ENCODE results near the gene BTBD2. TPM values are rescaled to one million over a fixed set of nuclear protein-coding genes. Genes with fewer than 3 reads are reported as not detected.

The BTBD2 gene
- total RNA-seq, 1 experiment from 2014 or later: 65.3 TPM

- intact Hi-C loops (cut with micrococcal nuclease; ENCODE audit: unreplicated experiment): no loop called here
- no peak for DNase-seq
- no peak overlapping the region for H3K27ac Mint-ChIP-seq (ENCODE audit: unreplicated experiment)
- no TSS peak for BruUV-seq (replicated peaks)
- no peak overlapping the region for H3K4me3 Mint-ChIP-seq (ENCODE audit: low read depth, unreplicated experiment)
- no peaks in the 10 kb centered on the region for H3K9me3 Mint-ChIP-seq (ENCODE audit: low read depth, unreplicated experiment)
- no peaks in the 10 kb centered on the region for H3K27me3 Mint-ChIP-seq (ENCODE audit: unreplicated experiment)
- peaks cover 17% of the 10 kb centered on the region for H3K36me3 Mint-ChIP-seq (ENCODE audit: insufficient read depth, unreplicated experiment)
- no peaks in the 10 kb centered on the region for H3K4me1 Mint-ChIP-seq (ENCODE audit: low read depth, unreplicated experiment)
- TF ChIP-seq, protein P1, sequence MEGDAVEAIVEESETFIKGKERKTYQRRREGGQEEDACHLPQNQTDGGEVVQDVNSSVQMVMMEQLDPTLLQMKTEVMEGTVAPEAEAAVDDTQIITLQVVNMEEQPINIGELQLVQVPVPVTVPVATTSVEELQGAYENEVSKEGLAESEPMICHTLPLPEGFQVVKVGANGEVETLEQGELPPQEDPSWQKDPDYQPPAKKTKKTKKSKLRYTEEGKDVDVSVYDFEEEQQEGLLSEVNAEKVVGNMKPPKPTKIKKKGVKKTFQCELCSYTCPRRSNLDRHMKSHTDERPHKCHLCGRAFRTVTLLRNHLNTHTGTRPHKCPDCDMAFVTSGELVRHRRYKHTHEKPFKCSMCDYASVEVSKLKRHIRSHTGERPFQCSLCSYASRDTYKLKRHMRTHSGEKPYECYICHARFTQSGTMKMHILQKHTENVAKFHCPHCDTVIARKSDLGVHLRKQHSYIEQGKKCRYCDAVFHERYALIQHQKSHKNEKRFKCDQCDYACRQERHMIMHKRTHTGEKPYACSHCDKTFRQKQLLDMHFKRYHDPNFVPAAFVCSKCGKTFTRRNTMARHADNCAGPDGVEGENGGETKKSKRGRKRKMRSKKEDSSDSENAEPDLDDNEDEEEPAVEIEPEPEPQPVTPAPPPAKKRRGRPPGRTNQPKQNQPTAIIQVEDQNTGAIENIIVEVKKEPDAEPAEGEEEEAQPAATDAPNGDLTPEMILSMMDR (IDR thresholded peaks at IDR 0.05; ENCODE audit: unreplicated experiment): no peak
- CTCF ChIA-PET: no interaction called here
These were observed 47.0 kb downstream of the BTBD2 start for GRCh38 chr19:1968279-1969175.

DNA sequence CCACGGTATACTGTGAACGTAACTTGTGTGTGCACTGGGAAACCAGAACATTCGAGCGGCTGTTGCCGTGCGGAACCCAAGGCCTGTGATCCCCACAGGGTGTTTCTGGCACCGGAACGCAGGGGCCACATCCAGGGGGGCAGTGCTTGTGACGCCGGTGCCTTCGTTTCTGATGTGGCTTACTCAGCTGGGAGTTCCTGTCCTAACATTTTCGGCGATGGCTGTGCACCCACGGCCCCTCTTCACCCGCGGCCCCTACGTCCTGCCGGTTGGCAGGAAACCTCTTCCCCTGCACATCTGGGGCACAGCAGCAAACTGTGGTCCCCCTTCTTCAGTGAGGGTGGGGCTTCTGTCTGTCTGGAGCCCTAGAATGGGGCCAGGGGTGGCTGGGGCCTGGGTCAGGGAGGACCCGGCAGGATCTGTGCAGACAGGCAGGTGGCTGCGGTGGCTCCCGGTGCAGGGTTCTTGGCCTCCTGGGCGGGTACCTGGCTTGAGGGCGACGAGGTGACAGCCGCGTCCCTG, 48.4 kb downstream of the BTBD2 start:
- Mint-ChIP-seq H3K4me3 (ENCODE audit: low read depth, unreplicated experiment) (no peak overlapping the region), H3K27ac (ENCODE audit: unreplicated experiment) (no peak overlapping the region), H3K9me3 (ENCODE audit: low read depth, unreplicated experiment) (no peaks in the 10 kb centered on the region), H3K36me3 (ENCODE audit: insufficient read depth, unreplicated experiment) (peaks cover 11% of the 10 kb centered on the region), H3K27me3 (ENCODE audit: unreplicated experiment) (no peaks in the 10 kb centered on the region), H3K4me1 (ENCODE audit: low read depth, unreplicated experiment) (no peaks in the 10 kb centered on the region)
- DNase-seq: no peak
- intact Hi-C loops (cut with micrococcal nuclease; ENCODE audit: unreplicated experiment): no loop called here
- BruUV-seq (replicated peaks): no TSS peak
- CTCF ChIA-PET: no interaction called here
- TF ChIP-seq, protein P1 (IDR thresholded peaks at IDR 0.05; ENCODE audit: unreplicated experiment): no peak

- Mint-ChIP-seq H3K36me3 (ENCODE audit: insufficient read depth, unreplicated experiment) (peaks cover 18% of the 10 kb centered on the region), H3K4me1 (ENCODE audit: low read depth, unreplicated experiment) (no peaks in the 10 kb centered on the region), H3K4me3 (ENCODE audit: low read depth, unreplicated experiment) (no peak overlapping the region), H3K27ac (ENCODE audit: unreplicated experiment) (no peak overlapping the region), H3K27me3 (ENCODE audit: unreplicated experiment) (no peaks in the 10 kb centered on the region), H3K9me3 (ENCODE audit: low read depth, unreplicated experiment) (no peaks in the 10 kb centered on the region)
- TF ChIP-seq, protein P1 (IDR thresholded peaks at IDR 0.05; ENCODE audit: unreplicated experiment): no peak
- intact Hi-C loops (cut with micrococcal nuclease; ENCODE audit: unreplicated experiment): no loop called here
- no TSS peak for BruUV-seq (replicated peaks)
- DNase-seq: no peak
- CTCF ChIA-PET: no interaction called here
These were observed 52.8 kb downstream of the BTBD2 start for GRCh38 chr19:1962674-1963073.

DNA sequence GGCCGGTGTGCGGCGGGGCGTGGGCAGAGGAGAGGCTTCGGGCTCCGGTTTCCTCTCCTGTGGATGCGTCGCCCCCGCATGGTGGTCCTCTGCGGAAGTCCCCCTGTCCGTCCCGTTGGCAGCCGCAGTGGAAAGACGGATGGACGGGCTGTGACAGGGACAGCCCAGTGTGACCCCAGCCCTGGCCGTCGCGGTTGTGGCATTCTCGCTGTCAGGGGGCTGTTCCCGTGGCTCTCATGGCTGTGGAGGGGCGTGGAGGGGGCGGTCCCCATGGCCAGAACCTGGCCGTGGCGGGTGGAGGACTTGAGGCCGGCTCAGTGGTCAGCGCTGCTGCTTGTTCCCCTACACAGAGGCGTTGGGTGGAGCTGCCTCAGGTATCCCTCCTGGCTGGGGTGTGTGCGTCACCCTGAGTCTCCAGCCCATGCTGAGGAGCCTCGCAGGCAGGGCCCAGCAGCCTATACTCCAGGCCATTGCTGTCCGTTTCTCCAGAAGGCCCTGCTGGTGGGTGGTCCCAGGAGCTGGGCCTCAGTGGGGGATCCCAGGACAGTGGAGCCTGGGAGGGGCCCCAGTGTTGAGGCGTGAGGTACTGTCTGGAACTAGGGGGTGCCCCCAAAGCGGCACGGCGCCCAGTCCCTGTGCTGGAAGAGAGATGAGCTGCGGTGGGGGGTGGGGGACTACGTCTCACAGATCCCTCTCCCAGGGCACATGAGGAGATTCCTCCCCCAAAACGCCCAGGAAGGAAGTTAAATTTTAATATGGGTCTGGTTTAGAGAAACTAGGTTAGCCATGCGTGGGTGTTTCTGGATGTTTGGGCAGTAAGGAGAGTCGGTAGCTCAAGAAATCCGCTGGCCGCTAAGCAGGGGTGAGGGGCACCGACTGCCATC, 54.3 kb downstream of the BTBD2 start:
- no peaks in the 10 kb centered on the region for H3K27me3 Mint-ChIP-seq (ENCODE audit: unreplicated experiment)
- TF ChIP-seq, protein P1 (IDR thresholded peaks at IDR 0.05; ENCODE audit: unreplicated experiment): no peak
- BruUV-seq (replicated peaks): no TSS peak
- H3K4me3 Mint-ChIP-seq (ENCODE audit: low read depth, unreplicated experiment): no peak overlapping the region
- no peak for DNase-seq
- H3K4me1 Mint-ChIP-seq (ENCODE audit: low read depth, unreplicated experiment): no peaks in the 10 kb centered on the region
- no peaks in the 10 kb centered on the region for H3K9me3 Mint-ChIP-seq (ENCODE audit: low read depth, unreplicated experiment)
- peaks cover 22% of the 10 kb centered on the region for H3K36me3 Mint-ChIP-seq (ENCODE audit: insufficient read depth, unreplicated experiment)
- H3K27ac Mint-ChIP-seq (ENCODE audit: unreplicated experiment): no peak overlapping the region
- intact Hi-C loops (cut with micrococcal nuclease; ENCODE audit: unreplicated experiment): no loop called here
- CTCF ChIA-PET: no interaction called here
